ENCODE data around the gene TMEM259. TPM values are rescaled to one million over a fixed set of nuclear protein-coding genes. Genes with fewer than 3 reads are reported as not detected.

TMEM259 gene
- total and polyA plus RNA-seq, 2 of the 8 experiments (the other 6 are each of a cell fraction or from before 2014, with no cell fraction given): 140 to 243 TPM

DNA sequence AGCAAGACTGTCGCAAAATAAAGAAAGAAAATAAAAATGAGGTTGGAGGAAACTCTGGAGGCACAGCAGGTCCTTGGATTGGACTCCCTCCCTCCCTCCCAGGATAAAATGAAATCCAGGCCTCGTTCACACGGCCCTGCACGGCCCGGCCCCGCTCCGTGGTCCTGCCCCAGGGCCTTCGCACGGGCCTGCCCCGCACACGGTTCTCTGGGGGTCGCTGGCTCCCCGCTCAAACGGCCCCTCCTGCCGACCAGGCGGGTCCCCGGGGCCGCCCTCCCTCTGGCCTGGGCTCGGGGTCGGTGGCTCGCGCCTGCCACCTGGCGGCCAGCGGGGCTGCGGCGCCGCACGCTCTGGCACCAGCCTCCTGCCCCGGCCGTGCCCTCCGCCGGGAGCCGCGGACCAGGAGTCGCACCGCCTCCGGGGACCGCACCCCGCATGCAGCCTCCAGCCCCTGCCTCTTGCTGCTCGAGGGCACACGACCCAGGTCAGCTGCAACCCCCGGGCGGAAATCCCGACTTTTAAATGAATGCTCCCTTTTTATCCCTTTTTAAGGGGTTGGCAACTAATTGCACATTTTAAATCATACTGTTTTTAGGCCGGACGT lies 38.3 kb downstream of the TMEM259 start (continued):
- TF ChIP-seq NRF1 (IDR thresholded peaks at IDR 0.05; ENCODE audit: low read depth, low read length) (no peak), JUND (IDR thresholded peaks at IDR 0.05; ENCODE audit: low read length) (no peak), ASH2L (IDR thresholded peaks at IDR 0.05; ENCODE audit: low read length) (no peak), CTBP2 (IDR thresholded peaks at IDR 0.05; ENCODE audit: borderline replicate concordance, insufficient read depth, insufficient read length, low read length) (no peak), RNF2 (IDR thresholded peaks at IDR 0.05; ENCODE audit: borderline replicate concordance, low read depth, low read length, missing control alignments, poor library complexity, severe bottlenecking) (no peak), SIN3A (conservative IDR thresholded peaks at IDR 0.05 in 1 of 2, IDR thresholded peaks at IDR 0.05 in 1 of 2; ENCODE audit: low read depth in 1 of 2, low read length in 2 of 2) (peak in 1 of 2 experiments; percentile 69; a peak in 2 of 4 replicates), SUZ12 (IDR thresholded peaks at IDR 0.05; ENCODE audit: low read length) (no peak), CBX8 (IDR thresholded peaks at IDR 0.05; ENCODE audit: borderline replicate concordance, low read depth, low read length) (no peak), TAF7 (optimal IDR thresholded peaks at IDR 0.05; ENCODE audit: borderline replicate concordance, low read depth, low read length) (peak; percentile 59)
- TF ChIP-seq, protein P1, sequence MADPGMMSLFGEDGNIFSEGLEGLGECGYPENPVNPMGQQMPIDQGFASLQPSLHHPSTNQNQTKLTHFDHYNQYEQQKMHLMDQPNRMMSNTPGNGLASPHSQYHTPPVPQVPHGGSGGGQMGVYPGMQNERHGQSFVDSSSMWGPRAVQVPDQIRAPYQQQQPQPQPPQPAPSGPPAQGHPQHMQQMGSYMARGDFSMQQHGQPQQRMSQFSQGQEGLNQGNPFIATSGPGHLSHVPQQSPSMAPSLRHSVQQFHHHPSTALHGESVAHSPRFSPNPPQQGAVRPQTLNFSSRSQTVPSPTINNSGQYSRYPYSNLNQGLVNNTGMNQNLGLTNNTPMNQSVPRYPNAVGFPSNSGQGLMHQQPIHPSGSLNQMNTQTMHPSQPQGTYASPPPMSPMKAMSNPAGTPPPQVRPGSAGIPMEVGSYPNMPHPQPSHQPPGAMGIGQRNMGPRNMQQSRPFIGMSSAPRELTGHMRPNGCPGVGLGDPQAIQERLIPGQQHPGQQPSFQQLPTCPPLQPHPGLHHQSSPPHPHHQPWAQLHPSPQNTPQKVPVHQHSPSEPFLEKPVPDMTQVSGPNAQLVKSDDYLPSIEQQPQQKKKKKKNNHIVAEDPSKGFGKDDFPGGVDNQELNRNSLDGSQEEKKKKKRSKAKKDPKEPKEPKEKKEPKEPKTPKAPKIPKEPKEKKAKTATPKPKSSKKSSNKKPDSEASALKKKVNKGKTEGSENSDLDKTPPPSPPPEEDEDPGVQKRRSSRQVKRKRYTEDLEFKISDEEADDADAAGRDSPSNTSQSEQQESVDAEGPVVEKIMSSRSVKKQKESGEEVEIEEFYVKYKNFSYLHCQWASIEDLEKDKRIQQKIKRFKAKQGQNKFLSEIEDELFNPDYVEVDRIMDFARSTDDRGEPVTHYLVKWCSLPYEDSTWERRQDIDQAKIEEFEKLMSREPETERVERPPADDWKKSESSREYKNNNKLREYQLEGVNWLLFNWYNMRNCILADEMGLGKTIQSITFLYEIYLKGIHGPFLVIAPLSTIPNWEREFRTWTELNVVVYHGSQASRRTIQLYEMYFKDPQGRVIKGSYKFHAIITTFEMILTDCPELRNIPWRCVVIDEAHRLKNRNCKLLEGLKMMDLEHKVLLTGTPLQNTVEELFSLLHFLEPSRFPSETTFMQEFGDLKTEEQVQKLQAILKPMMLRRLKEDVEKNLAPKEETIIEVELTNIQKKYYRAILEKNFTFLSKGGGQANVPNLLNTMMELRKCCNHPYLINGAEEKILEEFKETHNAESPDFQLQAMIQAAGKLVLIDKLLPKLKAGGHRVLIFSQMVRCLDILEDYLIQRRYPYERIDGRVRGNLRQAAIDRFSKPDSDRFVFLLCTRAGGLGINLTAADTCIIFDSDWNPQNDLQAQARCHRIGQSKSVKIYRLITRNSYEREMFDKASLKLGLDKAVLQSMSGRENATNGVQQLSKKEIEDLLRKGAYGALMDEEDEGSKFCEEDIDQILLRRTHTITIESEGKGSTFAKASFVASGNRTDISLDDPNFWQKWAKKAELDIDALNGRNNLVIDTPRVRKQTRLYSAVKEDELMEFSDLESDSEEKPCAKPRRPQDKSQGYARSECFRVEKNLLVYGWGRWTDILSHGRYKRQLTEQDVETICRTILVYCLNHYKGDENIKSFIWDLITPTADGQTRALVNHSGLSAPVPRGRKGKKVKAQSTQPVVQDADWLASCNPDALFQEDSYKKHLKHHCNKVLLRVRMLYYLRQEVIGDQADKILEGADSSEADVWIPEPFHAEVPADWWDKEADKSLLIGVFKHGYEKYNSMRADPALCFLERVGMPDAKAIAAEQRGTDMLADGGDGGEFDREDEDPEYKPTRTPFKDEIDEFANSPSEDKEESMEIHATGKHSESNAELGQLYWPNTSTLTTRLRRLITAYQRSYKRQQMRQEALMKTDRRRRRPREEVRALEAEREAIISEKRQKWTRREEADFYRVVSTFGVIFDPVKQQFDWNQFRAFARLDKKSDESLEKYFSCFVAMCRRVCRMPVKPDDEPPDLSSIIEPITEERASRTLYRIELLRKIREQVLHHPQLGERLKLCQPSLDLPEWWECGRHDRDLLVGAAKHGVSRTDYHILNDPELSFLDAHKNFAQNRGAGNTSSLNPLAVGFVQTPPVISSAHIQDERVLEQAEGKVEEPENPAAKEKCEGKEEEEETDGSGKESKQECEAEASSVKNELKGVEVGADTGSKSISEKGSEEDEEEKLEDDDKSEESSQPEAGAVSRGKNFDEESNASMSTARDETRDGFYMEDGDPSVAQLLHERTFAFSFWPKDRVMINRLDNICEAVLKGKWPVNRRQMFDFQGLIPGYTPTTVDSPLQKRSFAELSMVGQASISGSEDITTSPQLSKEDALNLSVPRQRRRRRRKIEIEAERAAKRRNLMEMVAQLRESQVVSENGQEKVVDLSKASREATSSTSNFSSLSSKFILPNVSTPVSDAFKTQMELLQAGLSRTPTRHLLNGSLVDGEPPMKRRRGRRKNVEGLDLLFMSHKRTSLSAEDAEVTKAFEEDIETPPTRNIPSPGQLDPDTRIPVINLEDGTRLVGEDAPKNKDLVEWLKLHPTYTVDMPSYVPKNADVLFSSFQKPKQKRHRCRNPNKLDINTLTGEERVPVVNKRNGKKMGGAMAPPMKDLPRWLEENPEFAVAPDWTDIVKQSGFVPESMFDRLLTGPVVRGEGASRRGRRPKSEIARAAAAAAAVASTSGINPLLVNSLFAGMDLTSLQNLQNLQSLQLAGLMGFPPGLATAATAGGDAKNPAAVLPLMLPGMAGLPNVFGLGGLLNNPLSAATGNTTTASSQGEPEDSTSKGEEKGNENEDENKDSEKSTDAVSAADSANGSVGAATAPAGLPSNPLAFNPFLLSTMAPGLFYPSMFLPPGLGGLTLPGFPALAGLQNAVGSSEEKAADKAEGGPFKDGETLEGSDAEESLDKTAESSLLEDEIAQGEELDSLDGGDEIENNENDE (IDR thresholded peaks at IDR 0.05; ENCODE audit: insufficient replicate concordance, low read length): no peak

Measured in H1 (cell line).